NCI-H1105 (cell line): ENCODE measurements around the gene RCBTB1.
"Not testable (repeated sequence)": the region's sequence is repeated elsewhere in the genome, so short reads cannot be mapped to it uniquely, and the experiment has no call there.

ENCODE experiments used
- DNase-seq: peaks from one replicate; lab custom pipeline; 2025; lab: John Stamatoyannopoulos, UW

The RCBTB1 gene

GRCh38 chr13:49585220-49586157 lies at the start of gene RCBTB1:
TSS of gene RCBTB1 (minus strand) at chr13:49585558. CDS start at chr13:49567279, 18,279 bp downstream.
- peak; percentile 52 for DNase-seq

- no peak for DNase-seq
Observed at GRCh38 chr13:49633710-49634109, 48.4 kb upstream of the RCBTB1 start.

DNA sequence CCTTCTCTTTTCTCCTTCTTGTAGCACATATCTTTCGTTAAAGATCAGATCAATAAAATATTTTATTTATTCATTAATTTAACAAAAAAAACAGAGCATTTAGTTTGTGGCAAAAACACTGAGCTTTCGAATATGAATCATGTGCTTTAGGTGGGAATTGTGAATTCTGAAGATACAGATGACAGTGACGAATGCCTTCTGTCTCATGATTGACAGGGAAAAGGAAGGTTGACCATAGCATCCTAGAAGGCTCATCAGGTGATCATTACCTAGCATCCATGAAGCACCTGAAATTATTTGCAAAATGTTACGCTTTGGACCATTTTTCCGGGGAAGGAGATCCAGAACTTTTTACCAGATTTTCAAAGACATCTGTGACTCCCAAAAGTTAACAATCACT lies 46.8 kb upstream of the RCBTB1 start:
- no peak for DNase-seq

DNA sequence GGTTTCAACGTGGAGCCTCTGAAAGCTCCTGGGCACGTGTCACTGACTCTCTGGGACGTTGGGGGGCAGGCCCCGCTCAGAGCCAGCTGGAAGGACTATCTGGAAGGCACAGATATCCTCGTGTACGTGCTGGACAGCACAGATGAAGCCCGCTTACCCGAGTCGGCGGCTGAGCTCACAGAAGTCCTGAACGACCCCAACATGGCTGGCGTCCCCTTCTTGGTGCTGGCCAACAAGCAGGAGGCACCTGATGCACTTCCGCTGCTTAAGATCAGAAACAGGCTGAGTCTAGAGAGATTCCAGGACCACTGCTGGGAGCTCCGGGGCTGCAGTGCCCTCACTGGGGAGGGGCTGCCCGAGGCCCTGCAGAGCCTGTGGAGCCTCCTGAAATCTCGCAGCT lies 45.2 kb upstream of the RCBTB1 start:
- no peak for DNase-seq

GRCh38 chr13:49629947-49630346 lies 44.6 kb upstream of the RCBTB1 start:
- DNase-seq = no peak

- no peak for DNase-seq
Observed at GRCh38 chr13:49629196-49629938, 44.0 kb upstream of the RCBTB1 start.

DNA sequence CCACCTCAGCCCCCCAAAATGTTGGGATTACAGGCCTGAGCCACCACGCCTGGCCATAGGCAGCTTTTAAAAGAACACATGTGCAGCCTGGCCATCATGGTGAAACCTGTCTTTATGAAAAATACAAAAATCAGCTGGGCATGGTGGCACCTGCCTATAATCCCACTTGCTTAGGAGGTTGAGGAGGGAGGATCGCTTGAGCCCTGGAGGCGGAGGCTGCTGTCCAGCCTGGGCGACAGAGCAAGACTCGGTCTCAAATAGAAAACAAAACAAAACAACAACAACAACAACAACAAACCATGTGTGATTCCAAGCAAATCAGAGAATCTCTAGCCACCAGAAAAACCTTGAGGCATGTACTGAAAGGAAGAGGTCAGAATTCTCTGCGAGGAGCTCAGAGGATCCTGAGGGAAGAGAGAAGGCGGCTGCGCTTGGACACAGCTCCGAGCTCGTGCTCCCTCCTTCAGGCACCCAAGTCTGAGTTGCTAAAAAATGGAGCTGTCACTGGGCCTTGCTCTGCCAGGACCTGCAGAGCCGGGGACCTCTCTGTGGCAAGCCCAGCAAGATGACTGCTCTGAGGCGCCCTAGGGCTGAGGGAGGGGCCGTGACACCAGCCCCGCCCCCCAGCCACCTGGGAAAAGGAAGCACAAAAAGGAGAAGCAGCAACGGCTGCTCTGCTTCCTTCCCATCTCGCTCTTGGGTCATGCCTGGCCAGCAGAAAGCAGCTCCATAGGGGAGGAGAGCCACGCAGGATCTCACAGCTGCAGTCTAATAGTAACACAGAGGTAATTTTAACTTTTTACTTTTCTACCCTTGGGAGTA lies 42.7 kb upstream of the RCBTB1 start, which contains the start of gene ARL11:
TSS of gene ARL11 (plus strand) at position 677 of the 822 bp plus-strand sequence. CDS start 1,941 bp downstream, outside the sequence.
- no peak for DNase-seq

GRCh38 chr13:49625392-49626079 lies 40.2 kb upstream of the RCBTB1 start:
- DNase-seq = no peak

- DNase-seq = no peak
Observed at GRCh38 chr13:49624229-49624628, 38.9 kb upstream of the RCBTB1 start.

- DNase-seq = no peak
Observed at GRCh38 chr13:49622174-49622946, 37.0 kb upstream of the RCBTB1 start.

DNA sequence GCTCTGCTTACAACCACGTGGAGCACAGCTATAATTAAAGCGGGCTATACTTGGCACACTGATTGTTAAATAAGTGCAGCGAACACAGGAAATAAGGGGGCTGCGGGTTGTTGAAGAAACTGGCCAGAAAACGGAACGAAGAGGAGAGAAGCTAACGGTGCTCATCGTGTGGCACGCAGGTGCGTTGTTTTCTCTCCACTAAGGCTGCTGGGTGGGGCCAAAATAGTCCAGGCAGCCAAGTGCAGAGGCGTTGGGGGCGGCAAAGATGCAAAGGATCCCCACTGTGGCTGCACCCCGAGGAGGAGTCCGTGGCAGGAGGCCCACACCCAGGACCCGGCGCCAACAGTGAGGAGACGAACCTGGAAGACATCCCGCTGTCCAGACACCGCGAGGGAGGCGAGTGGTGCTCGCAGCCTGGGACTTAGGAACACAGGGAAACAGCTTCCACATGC lies 34.8 kb upstream of the RCBTB1 start:
- DNase-seq = no peak

DNA sequence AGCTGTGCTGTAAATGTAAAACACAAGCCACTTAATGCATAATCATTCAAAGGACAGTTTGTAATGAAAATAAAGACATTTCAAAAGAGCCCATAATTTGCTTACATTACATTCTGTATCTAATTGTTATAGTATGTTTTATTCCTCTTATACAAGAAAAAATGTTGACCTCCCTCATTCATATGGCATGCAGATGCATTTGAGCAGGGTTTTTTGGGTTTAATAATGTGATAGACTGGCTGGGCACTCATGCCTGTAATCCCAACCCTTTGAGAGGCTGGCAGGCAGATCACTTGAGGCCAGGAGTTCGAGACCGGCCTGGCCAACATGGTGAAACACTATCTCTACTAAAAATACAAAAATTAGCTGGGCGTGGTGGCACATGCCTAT lies 31.3 kb upstream of the RCBTB1 start:
- DNase-seq = no peak

DNA sequence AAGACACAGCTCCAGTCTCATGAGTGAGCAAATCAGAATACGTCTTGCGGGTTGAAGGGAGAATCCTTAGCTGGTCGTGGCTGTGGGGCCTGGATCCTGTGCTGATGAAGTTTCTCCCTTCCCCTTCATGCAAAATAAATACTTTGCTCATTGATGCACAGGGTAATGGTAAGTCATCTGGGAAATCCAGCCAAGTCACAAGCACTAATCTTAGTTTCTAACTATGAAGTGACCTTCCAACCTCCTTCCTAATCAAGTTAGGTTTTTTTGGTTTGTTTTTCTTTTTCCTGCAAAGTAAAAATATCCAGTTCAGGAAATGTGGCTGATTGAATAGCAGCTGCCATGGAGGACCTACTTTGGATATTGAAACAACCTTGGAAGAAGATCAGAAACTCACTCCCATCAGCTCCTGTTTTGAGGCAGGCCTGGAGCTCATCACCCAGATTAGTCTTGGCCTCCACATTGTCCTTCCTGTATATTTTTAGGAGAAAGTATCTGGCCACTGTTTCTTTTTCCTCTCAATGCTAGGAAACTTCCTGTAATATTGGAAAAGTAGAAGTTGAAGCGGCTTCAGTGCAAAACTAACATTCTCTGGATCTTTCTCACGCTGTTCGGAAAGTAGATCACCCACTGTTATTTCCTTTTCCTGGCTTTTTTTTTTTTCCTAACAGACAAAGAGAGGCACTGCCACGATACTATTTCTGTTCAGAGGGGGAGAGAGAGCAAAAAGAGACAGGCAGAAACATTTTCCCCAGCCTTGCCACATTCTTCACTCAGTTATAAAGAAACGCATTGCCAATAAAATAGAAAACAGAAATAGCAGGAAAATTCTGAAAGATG lies 30.7 kb upstream of the RCBTB1 start:
- no peak for DNase-seq

GRCh38 chr13:49612042-49612441 lies 26.7 kb upstream of the RCBTB1 start:
- DNase-seq = not testable (repeated sequence)

DNA sequence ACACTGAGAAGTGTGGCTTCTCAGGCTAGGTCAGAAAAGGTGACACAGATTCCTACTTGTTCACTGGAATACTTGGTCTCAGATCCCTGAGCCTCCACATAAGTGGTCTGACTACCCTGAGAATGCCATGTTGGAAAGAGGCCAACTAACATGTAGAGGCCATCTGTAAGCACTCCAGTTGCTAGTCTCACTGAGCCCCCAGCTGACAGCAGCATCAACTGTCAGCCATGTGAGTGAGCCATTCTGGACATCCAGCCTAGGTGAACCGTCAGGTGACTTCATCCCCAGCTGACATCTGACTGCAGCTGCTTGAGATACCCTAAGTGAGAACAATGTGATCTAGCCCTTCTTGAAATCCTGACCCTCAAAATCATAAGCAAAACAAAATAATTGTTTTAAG lies 24.8 kb upstream of the RCBTB1 start:
- peak; percentile 86 for DNase-seq

DNA sequence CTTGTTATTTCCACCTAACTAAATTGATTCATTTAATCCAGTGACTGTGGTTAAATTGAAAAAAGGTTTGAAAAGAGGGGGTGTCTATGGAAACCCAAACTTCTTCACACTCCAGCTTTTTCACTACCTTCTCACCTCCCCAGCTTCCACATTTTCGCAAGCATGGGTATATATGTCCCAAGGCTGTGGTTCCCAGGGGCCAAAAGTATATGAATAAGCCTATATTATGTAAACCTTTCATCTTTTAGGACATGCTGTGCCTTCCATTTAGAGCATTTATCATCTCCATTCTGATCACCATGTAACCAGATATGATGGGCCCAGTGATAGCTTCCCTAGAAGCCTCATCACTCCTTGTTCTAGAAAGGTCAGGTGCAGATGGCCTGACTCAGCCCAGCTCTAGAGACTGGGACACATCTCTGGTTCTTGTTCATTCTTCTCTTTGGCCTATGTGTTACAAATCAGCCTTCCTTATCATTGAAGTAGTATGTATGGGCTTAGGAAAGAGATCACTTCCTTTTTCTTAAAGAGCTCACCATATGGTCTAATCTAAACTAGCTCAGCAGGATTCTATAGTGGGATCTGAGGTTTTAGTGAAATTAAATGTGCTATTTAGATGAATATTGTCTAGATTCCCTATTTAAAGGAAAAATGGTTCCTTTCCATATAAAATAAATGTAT lies 23.4 kb upstream of the RCBTB1 start:
- no peak for DNase-seq

DNA sequence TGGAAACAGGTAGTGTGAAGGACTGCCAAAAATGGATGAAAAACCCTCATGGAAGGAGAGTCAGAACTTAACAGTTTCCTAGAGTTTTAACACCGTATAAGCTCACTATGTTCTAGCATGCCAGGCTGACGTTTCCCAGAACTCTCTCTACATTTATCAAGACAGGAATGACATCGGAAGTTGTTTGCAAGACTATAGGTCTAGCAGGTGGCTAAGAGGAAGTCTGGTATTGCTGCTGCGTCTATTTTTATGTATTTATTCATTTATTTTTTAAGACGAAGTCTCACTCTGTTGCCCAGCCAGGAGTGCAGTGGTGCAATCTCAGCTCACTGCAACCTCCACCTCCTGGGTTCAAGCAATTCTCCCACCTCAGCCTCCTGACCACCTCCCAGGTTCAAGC lies 22.4 kb upstream of the RCBTB1 start:
- no peak for DNase-seq

GRCh38 chr13:49606747-49607648 lies 21.6 kb upstream of the RCBTB1 start:
- DNase-seq = peak; percentile 49
